IMR-90 (cell line): ENCODE results near the gene MAGI2. TPM values are rescaled to one million over a fixed set of nuclear protein-coding genes. Genes with fewer than 3 reads are reported as not detected.

Source experiments
- ATAC-seq: fragments of 200-7000 bp; cut with Tn5 transposase; 2 replicates; pipeline ENCODE4 v1.9.1; 2020; ENCODE audit warnings: low read depth, mild to moderate bottlenecking, moderate library complexity
- BruUV-seq: library from RNA; stranded (reverse); fragments of 400-500 nt; replicated peaks from 2 replicates; lab custom pipeline; 2021; lab: Mats Ljungman, UMichigan
- CTCF ChIA-PET: fragments of 300-600 bp; formaldehyde crosslinking; extraction: SDS; loops from one replicate; lab custom pipeline; 2021; ENCODE audit warnings: antibody characterized with exemption; lab: Yijun Ruan, JAX
- POLR2A ChIA-PET: fragments of 300-600 bp; sonication (Branson Sonifier 250); formaldehyde crosslinking; loops from one replicate; lab custom pipeline; 2022; ENCODE audit warnings: antibody characterized with exemption; ENCODE audit not compliant: unreplicated experiment; lab: Charles Lee
- DNase-seq: peaks from one replicate; pipeline ENCODE4 v3.0.0; 2013
- H2AFZ ChIP-seq: replicated peaks from 2 replicates; pipeline ENCODE3; 2013; ENCODE audit warnings: low read length, mild to moderate bottlenecking; ENCODE audit not compliant: poor library complexity
- H2AK5ac ChIP-seq: 2 replicates; pipeline ENCODE4 v1.6.1; 2013; ENCODE audit warnings: low read depth, low read length, inconsistent platforms
- H2AK9ac ChIP-seq: replicated peaks from 2 replicates; pipeline ENCODE3; 2013; ENCODE audit warnings: mild to moderate bottlenecking, low read depth, low read length, moderate library complexity; ENCODE audit not compliant: poor library complexity
- H2BK120ac ChIP-seq: 2 replicates; pipeline ENCODE4 v1.6.1; 2013; ENCODE audit warnings: low read depth, low read length, inconsistent platforms
- H2BK15ac ChIP-seq: 3 replicates; pipeline ENCODE4 v1.6.1; 2013; ENCODE audit warnings: low read depth, low read length, inconsistent platforms
- H2BK20ac ChIP-seq: 2 replicates; pipeline ENCODE4 v1.6.1; 2013; ENCODE audit warnings: low read depth, mild to moderate bottlenecking, inconsistent platforms, low read length, moderate library complexity
- H2BK5ac ChIP-seq: 2 replicates; pipeline ENCODE4 v1.6.1; 2013; ENCODE audit warnings: mild to moderate bottlenecking, low read depth, low read length, inconsistent platforms; ENCODE audit not compliant: poor library complexity, severe bottlenecking
- H3K14ac ChIP-seq: replicated peaks from 2 replicates; pipeline ENCODE4 v1.6.1; 2013; ENCODE audit warnings: low read depth, low read length, inconsistent platforms
- H3K18ac ChIP-seq: 2 replicates; pipeline ENCODE4 v1.6.1; 2013; ENCODE audit warnings: low read depth, low read length, control low read depth
- H3K23ac ChIP-seq: 2 replicates; pipeline ENCODE4 v1.6.1; 2013; ENCODE audit warnings: low read depth, low read length, inconsistent platforms
- H3K27ac ChIP-seq: 2 replicates; pipeline ENCODE4 v1.5.1; 2013; ENCODE audit warnings: mild to moderate bottlenecking, control low read depth, low read length; ENCODE audit not compliant: insufficient read depth
- H3K27me3 ChIP-seq: 2 replicates; pipeline ENCODE4 v1.6.1; 2013; ENCODE audit warnings: low read length; ENCODE audit not compliant: control insufficient read depth, insufficient read depth
- H3K36me3 ChIP-seq: 2 replicates; pipeline ENCODE4 v1.6.1; 2013; ENCODE audit warnings: low read length, mixed read lengths; ENCODE audit not compliant: control insufficient read depth, insufficient read depth
- H3K4ac ChIP-seq: 2 replicates; pipeline ENCODE4 v1.6.1; 2013; ENCODE audit warnings: low read depth, low read length, inconsistent platforms
- H3K4me1 ChIP-seq: 2 replicates; pipeline ENCODE4 v1.6.1; 2013; ENCODE audit warnings: low read length, mixed read lengths; ENCODE audit not compliant: control insufficient read depth, insufficient read depth
- H3K4me2 ChIP-seq: 2 replicates; pipeline ENCODE4 v1.6.1; 2013; ENCODE audit warnings: low read depth, mild to moderate bottlenecking, control low read depth, low read length, moderate library complexity
- H3K4me3 ChIP-seq: 2 replicates; pipeline ENCODE4 v1.5.1; 2013; ENCODE audit warnings: low read depth, mild to moderate bottlenecking, control low read depth, low read length, moderate library complexity; ENCODE audit not compliant: insufficient read depth
- H3K56ac ChIP-seq: 2 replicates; pipeline ENCODE4 v1.6.1; 2013; ENCODE audit warnings: low read length, inconsistent platforms; ENCODE audit not compliant: insufficient read depth; ENCODE audit errors: extremely low read depth
- H3K79me1 ChIP-seq, 2 experiments: 2 replicates each; pipeline ENCODE4 v1.6.1; 2013; ENCODE audit warnings: low read length in 2 of 2, inconsistent platforms in 1 of 2, low read depth in 1 of 2
- H3K9ac ChIP-seq: 2 replicates; pipeline ENCODE4 v1.6.1; 2013; ENCODE audit warnings: low read depth, low read length, control low read depth
- H3K9me1 ChIP-seq: 2 replicates; pipeline ENCODE4 v1.6.1; 2013; ENCODE audit warnings: low read length, inconsistent platforms; ENCODE audit not compliant: insufficient read depth
- H3K9me3 ChIP-seq: 2 replicates; pipeline ENCODE4 v1.6.1; 2013; ENCODE audit warnings: low read length; ENCODE audit not compliant: control insufficient read depth, insufficient read depth
- H4K20me1 ChIP-seq: 2 replicates; pipeline ENCODE4 v1.6.1; 2013; ENCODE audit warnings: low read length, inconsistent platforms; ENCODE audit not compliant: insufficient read depth
- H4K5ac ChIP-seq: 2 replicates; pipeline ENCODE4 v1.6.1; 2013; ENCODE audit warnings: mild to moderate bottlenecking, low read depth, low read length, control low read depth
- H4K8ac ChIP-seq, 2 experiments: 2 replicates each; pipeline ENCODE4 v1.6.1; 2013; ENCODE audit warnings: low read depth in 2 of 2, low read length in 2 of 2, control low read depth in 1 of 2, inconsistent platforms in 1 of 2
- H4K91ac ChIP-seq: 2 replicates; pipeline ENCODE4 v1.6.1; 2013; ENCODE audit warnings: low read depth, low read length, inconsistent platforms; ENCODE audit not compliant: insufficient read depth
- BHLHE40 ChIP-seq: fragments of 150-350 bp; IDR thresholded peaks from 2 replicates; pipeline ENCODE4 v1.6.1; 2016; ENCODE audit warnings: mild to moderate bottlenecking, low read depth, low read length
- CEBPB ChIP-seq: IDR thresholded peaks from 2 replicates; pipeline ENCODE4 v1.6.1; 2012; ENCODE audit warnings: low read depth, low read length, improper control_type of control experiment
- CHD1 ChIP-seq: IDR thresholded peaks from 2 replicates; pipeline ENCODE4 v1.6.1; 2012; ENCODE audit warnings: low read depth, low read length, improper control_type of control experiment
- CTCF ChIP-seq: conservative IDR thresholded peaks from 2 replicates; pipeline ENCODE4 v1.5.1; 2012; ENCODE audit warnings: mild to moderate bottlenecking, low read depth, low read length, improper control_type of control experiment
- ELK1 ChIP-seq: fragments of 150-350 bp; IDR thresholded peaks from 2 replicates; pipeline ENCODE4 v1.6.1; 2016; ENCODE audit warnings: low read depth, mild to moderate bottlenecking, low read length, moderate library complexity, borderline replicate concordance
- FOS ChIP-seq: fragments of 150-350 bp; IDR thresholded peaks from 2 replicates; pipeline ENCODE4 v1.6.1; 2016; ENCODE audit warnings: low read depth, low read length
- MAFK ChIP-seq: IDR thresholded peaks from 2 replicates; pipeline ENCODE4 v1.6.1; 2012; ENCODE audit warnings: low read depth, low read length, improper control_type of control experiment
- MAZ ChIP-seq: IDR thresholded peaks from 2 replicates; pipeline ENCODE4 v1.6.1; 2012; ENCODE audit warnings: low read depth, mild to moderate bottlenecking, low read length, improper control_type of control experiment, moderate library complexity, borderline replicate concordance
- MXI1 ChIP-seq: IDR thresholded peaks from 2 replicates; pipeline ENCODE4 v1.6.1; 2012; ENCODE audit warnings: low read depth, mild to moderate bottlenecking, low read length, moderate library complexity, borderline replicate concordance
- NFE2L2 ChIP-seq: fragments of 150-350 bp; IDR thresholded peaks from 2 replicates; pipeline ENCODE4 v1.6.1; 2016; ENCODE audit warnings: low read depth, mild to moderate bottlenecking, low read length
- POLR2A ChIP-seq: IDR thresholded peaks from 2 replicates; pipeline ENCODE4 v1.6.1; 2012; ENCODE audit warnings: mild to moderate bottlenecking, low read depth, low read length
- RAD21 ChIP-seq: IDR thresholded peaks from 2 replicates; pipeline ENCODE4 v1.6.1; 2012; ENCODE audit warnings: low read length, improper control_type of control experiment
- RCOR1 ChIP-seq: IDR thresholded peaks from 2 replicates; pipeline ENCODE4 v1.6.1; 2012; ENCODE audit warnings: mild to moderate bottlenecking, low read length, improper control_type of control experiment; ENCODE audit not compliant: insufficient replicate concordance
- RFX5 ChIP-seq: IDR thresholded peaks from 2 replicates; pipeline ENCODE4 v1.8.0; 2012; ENCODE audit warnings: low read depth, mild to moderate bottlenecking, low read length, moderate library complexity
- SMC3 ChIP-seq: fragments of 150-350 bp; IDR thresholded peaks from 2 replicates; pipeline ENCODE4 v1.6.1; 2016; ENCODE audit warnings: low read depth, mild to moderate bottlenecking, antibody characterized with exemption, low read length, moderate library complexity
- USF2 ChIP-seq: fragments of 150-350 bp; IDR thresholded peaks from 2 replicates; pipeline ENCODE4 v1.6.1; 2017; ENCODE audit warnings: mild to moderate bottlenecking, antibody characterized with exemption, low read length, low read depth
- WGBS, 2 experiments: methylation state at CpG; one replicate each; pipeline versions ENCODE4 v1.1.5 to v1.1.7; 2013; ENCODE audit warnings: missing lambda C conversion rate in 2 of 2; ENCODE audit not compliant: insufficient read length in 1 of 2; ENCODE audit errors: extremely low coverage in 2 of 2; 5-methylcytosine and 5-hydroxymethylcytosine counted together
- dilution Hi-C: fragments of 300-500 bp; cut with HindIII; formaldehyde crosslinking; loops from one replicate; pipeline ENCODE4 v1.14.3; 2018; ENCODE audit warnings: low sequenced_read_pairs; ENCODE audit not compliant: unreplicated experiment
- in situ Hi-C: fragments of 300-500 bp; cut with MboI; formaldehyde crosslinking; loops from 3 replicates; pipeline ENCODE4 v1.14.3; 2019; ENCODE audit warnings: low sequenced_read_pairs, inconsistent platforms, mixed read lengths
- intact Hi-C: fragments of 100-400 bp; cut with micrococcal nuclease; formaldehyde crosslinking; loops from 2 replicates; pipeline ENCODE4 v1.10.0; 2022
- polyA plus RNA-seq, 3 experiments: library from polyadenylated mRNA; depleted of rRNA; stranded (reverse); fragments of >200 nt; gene quantifications; 2 replicates each; pipeline ENCODE4 v1.2.3, GENCODE V29; 2012; ENCODE audit warnings: low replicate concordance in 1 of 3
- total RNA-seq: library from RNA; depleted of rRNA; stranded (reverse); fragments of >200 nt; gene quantifications from 2 replicates; pipeline ENCODE4 v1.2.3, GENCODE V29; 2012

The MAGI2 gene
- total and polyA plus RNA-seq, 2 of the 4 experiments (the other 2 are of a cell fraction) = 2.5 to 17.9 TPM

- Histone ChIP-seq H3K4ac (no peak overlapping the region), H3K9me1 (0 out of 2 replicates have a peak, but pooled peaks cover 3% of the 10 kb centered on the region), H4K20me1 (no peaks in the 10 kb centered on the region), H2AK9ac (no peak overlapping the region), H3K14ac (no peak overlapping the region), H2AFZ (no peak overlapping the region), H3K23ac (no peak overlapping the region), H4K8ac (no peak overlapping the region), H3K27me3 (no peaks in the 10 kb centered on the region), H2BK120ac (no peak overlapping the region), H3K27ac (no peak overlapping the region), H3K56ac (no peak overlapping the region), H4K5ac (no peak overlapping the region), H3K9me3 (no peaks in the 10 kb centered on the region), H2AK5ac (no peak overlapping the region), H4K91ac (no peak overlapping the region), H3K9ac (no peak overlapping the region), H3K18ac (no peak overlapping the region), H2BK5ac (no peak overlapping the region), H2BK15ac (no peak overlapping the region), H3K4me3 (no peak overlapping the region), H3K4me1 (peaks cover 1% of the 10 kb centered on the region; the same call in 1 of the 2 replicates), H3K79me1 (no peaks in the 10 kb centered on the region; a peak in 1 of 4 replicates), H3K4me2 (no peak overlapping the region), H3K36me3 (no peaks in the 10 kb centered on the region), H2BK20ac (no peak overlapping the region)
- ATAC-seq = no peak
- intact Hi-C loops = loop anchor here (5.0 kb wide), 1 partner anchor 86 kb away; no protein-coding TSS in a partner anchor
- DNase-seq = no peak
- in situ Hi-C loops = no loop called here
- ChIA-PET CTCF (no interaction called here), POLR2A (no interaction called here)
- dilution Hi-C loops = no loop called here
- WGBS, 2 experiments = no CpG with 5 or more reads among the region's 2 CpGs
- BruUV-seq = no TSS peak
- TF ChIP-seq SMC3 = no peak
- TF ChIP-seq CTCF = no peak
- TF ChIP-seq MAFK = no peak
- TF ChIP-seq FOS = no peak
- TF ChIP-seq BHLHE40 = no peak
- TF ChIP-seq CEBPB = no peak
- TF ChIP-seq RAD21 = no peak
- no peak for TF ChIP-seq MAZ
- no peak for TF ChIP-seq ELK1
- TF ChIP-seq NFE2L2 = no peak
- no peak for TF ChIP-seq RFX5
- no peak for TF ChIP-seq USF2
- no peak for TF ChIP-seq POLR2A
- TF ChIP-seq CHD1 = no peak
- no peak for TF ChIP-seq RCOR1
- no peak for TF ChIP-seq MXI1
These were observed 1054.9 kb downstream of the MAGI2 start for GRCh38 chr7:78398576-78398975.
